Renal cortex interstitium (tissue), 3 donors: ENCODE results near the gene AIG1. TPM values are rescaled to one million over a fixed set of nuclear protein-coding genes. Genes with fewer than 3 reads are reported as not detected.

ENCODE experiments used
- polyA plus RNA-seq, 3 donors: library from polyadenylated mRNA; unstranded; fragments of 120-200 nt; gene quantifications; one replicate each; pipeline ENCODE4 v1.2.1, GENCODE V29; 2013; ENCODE audit not compliant: insufficient read length in 3 of 3

The AIG1 gene
- polyA plus RNA-seq, 3 donors, result 96.4 to 110 (median 103) TPM

Other genes with a start within 250 kb of the AIG1 start
- gene HIVEP2, start 115.7 kb upstream of the AIG1 start, polyA plus RNA-seq, result 10 to 100 TPM; 11.8 to 15.2 (median 11.9) TPM